SK-N-SH (cell line): ENCODE results near the gene RBM7. TPM values are rescaled to one million over a fixed set of nuclear protein-coding genes. Genes with fewer than 3 reads are reported as not detected.

Experiments
- CTCF ChIA-PET: fragments of 300-600, 350-600 bp; formaldehyde crosslinking; extraction: SDS; loops from one replicate; lab custom pipeline; 2021; lab: Yijun Ruan, JAX
- POLR2A ChIA-PET: fragments of 350-600 bp; sonication (Branson Sonifier 250); formaldehyde crosslinking; extraction: SDS; loops from one replicate; lab custom pipeline; 2020; ENCODE audit warnings: antibody characterized with exemption, inconsistent platforms; lab: Yijun Ruan, JAX
- DNase-seq: peaks from one replicate; pipeline ENCODE4 v3.0.0; 2012
- H2AFZ ChIP-seq: fragments of 200-600 bp; sonication (generic); 2 replicates; pipeline ENCODE4 v1.8.1; 2016; ENCODE audit warnings: antibody characterized with exemption, mild to moderate bottlenecking, low read depth
- H3F3A ChIP-seq: fragments of 200-600 bp; sonication (generic); replicated peaks from 2 replicates; pipeline ENCODE3; 2016; ENCODE audit warnings: antibody characterized with exemption, mild to moderate bottlenecking; ENCODE audit not compliant: insufficient read depth
- H3K27ac ChIP-seq, 2 experiments: fragments of 200-500 bp in 1 of 2; fragments of 200-600 bp in 1 of 2; sonication (Bioruptor generic) in 1 of 2; sonication (generic), shearing (Covaris generic) in 1 of 2; 2 replicates each; pipeline versions ENCODE4 v1.5.1 to v1.6.1; 2014 to 2016; ENCODE audit warnings: low read depth in 2 of 2, inconsistent platforms in 1 of 2, low read length in 1 of 2, mild to moderate bottlenecking in 1 of 2, mixed read lengths in 1 of 2
- H3K27me3 ChIP-seq: fragments of 200-600 bp; sonication (generic), shearing (Covaris generic); 2 replicates; pipeline ENCODE4 v1.6.1; 2016; ENCODE audit warnings: mixed run types; ENCODE audit not compliant: insufficient read depth
- H3K36me3 ChIP-seq, 2 experiments: fragments of 200-500 bp in 1 of 2; fragments of 200-600 bp in 1 of 2; sonication (Bioruptor generic) in 1 of 2; sonication (generic) in 1 of 2; replicated peaks in 1 of 2; 2 replicates each; pipeline versions ENCODE3 to v1.5.1; 2014 to 2016; ENCODE audit warnings: low read length in 1 of 2, mild to moderate bottlenecking in 1 of 2; ENCODE audit not compliant: insufficient read depth in 2 of 2, control insufficient read depth in 1 of 2
- H3K4me1 ChIP-seq, 2 experiments: fragments of 200-500 bp in 1 of 2; fragments of 200-600 bp in 1 of 2; sonication (Bioruptor generic) in 1 of 2; sonication (generic), shearing (Covaris generic) in 1 of 2; 2 replicates each; pipeline versions ENCODE4 v1.5.1 to v1.6.1; 2014 to 2016; ENCODE audit warnings: low read depth in 1 of 2, low read length in 1 of 2, mixed run types in 1 of 2; ENCODE audit not compliant: insufficient read depth in 2 of 2, control insufficient read depth in 1 of 2
- H3K4me2 ChIP-seq: fragments of 200-600 bp; sonication (generic), shearing (Covaris generic); 2 replicates; pipeline ENCODE4 v1.6.1; 2017; ENCODE audit warnings: mixed run types
- H3K4me3 ChIP-seq, 2 experiments: fragments of 200-500 bp in 1 of 2; fragments of 200-600 bp in 1 of 2; sonication (Bioruptor generic) in 1 of 2; sonication (generic), shearing (Covaris generic) in 1 of 2; 2 replicates each; pipeline versions ENCODE4 v1.5.1 to v1.8.1; 2014 to 2016; ENCODE audit warnings: low read depth in 2 of 2, inconsistent platforms in 1 of 2, low read length in 1 of 2, mild to moderate bottlenecking in 1 of 2, mixed read lengths in 1 of 2, moderate library complexity in 1 of 2
- H3K79me2 ChIP-seq: fragments of 200-600 bp; sonication (generic); 2 replicates; pipeline ENCODE4 v1.8.1; 2017; ENCODE audit warnings: mild to moderate bottlenecking; ENCODE audit not compliant: insufficient read depth
- H3K9ac ChIP-seq: fragments of 200-600 bp; sonication (generic); 2 replicates; pipeline ENCODE4 v1.6.1; 2017; ENCODE audit warnings: mixed run types
- H3K9me2 ChIP-seq: fragments of 200-600 bp; sonication (generic); 2 replicates; pipeline ENCODE4 v1.6.1; 2017; ENCODE audit warnings: mixed run types
- H3K9me3 ChIP-seq: fragments of 200-600 bp; sonication (generic); 2 replicates; pipeline ENCODE4 v1.6.1; 2017; ENCODE audit warnings: mixed run types, mild to moderate bottlenecking, moderate library complexity
- H4K20me1 ChIP-seq: fragments of 200-600 bp; sonication (generic); 2 replicates; pipeline ENCODE4 v1.6.1; 2017; ENCODE audit warnings: mild to moderate bottlenecking, mixed run types; ENCODE audit not compliant: insufficient read depth
- CHD2 ChIP-seq: fragments of 150-350 bp; IDR thresholded peaks from 2 replicates; pipeline ENCODE4 v1.6.1; 2018; ENCODE audit warnings: low read length; ENCODE audit not compliant: partially characterized antibody
- ELF1 ChIP-seq: IDR thresholded peaks from 2 replicates; pipeline ENCODE4 v1.4.0; 2012
- EP300 ChIP-seq, 2 experiments: IDR thresholded peaks; 2 replicates each; pipeline versions ENCODE4 v1.4.0 to v1.6.1; 2012; ENCODE audit warnings: borderline replicate concordance in 1 of 2, low read depth in 1 of 2, low read length in 1 of 2
- EZH2phosphoT487 ChIP-seq: fragments of 200-600 bp; sonication (generic); IDR thresholded peaks from 2 replicates; pipeline ENCODE4 v1.6.1; 2017; ENCODE audit warnings: low read depth, mixed run types, mild to moderate bottlenecking, antibody characterized with exemption, moderate library complexity, borderline replicate concordance
- FOSL2 ChIP-seq: IDR thresholded peaks from 2 replicates; pipeline ENCODE4 v1.4.0; 2012; ENCODE audit warnings: low read depth, mild to moderate bottlenecking, moderate library complexity, borderline replicate concordance
- FOXJ3 ChIP-seq: sonication (generic); formaldehyde crosslinking; IDR thresholded peaks from 2 replicates; pipeline ENCODE4 v1.5.1; 2020; ENCODE audit warnings: mild to moderate bottlenecking, missing genetic modification reagents
- JUND ChIP-seq: IDR thresholded peaks from 2 replicates; pipeline ENCODE4 v1.4.0; 2012
- MXI1 ChIP-seq: IDR thresholded peaks from 2 replicates; pipeline ENCODE4 v1.6.1; 2012; ENCODE audit warnings: mild to moderate bottlenecking, low read depth, low read length, improper control_type of control experiment
- NFIC ChIP-seq: IDR thresholded peaks from 2 replicates; pipeline ENCODE4 v1.4.0; 2012; ENCODE audit warnings: borderline replicate concordance
- POLR2AphosphoS5 ChIP-seq: IDR thresholded peaks from 2 replicates; pipeline ENCODE4 v1.6.1; 2012; ENCODE audit warnings: low read depth, low read length
- SIN3A ChIP-seq: IDR thresholded peaks from 2 replicates; pipeline ENCODE4 v1.6.1; 2012; ENCODE audit warnings: low read depth, mild to moderate bottlenecking, low read length, moderate library complexity, borderline replicate concordance
- SMC3 ChIP-seq: IDR thresholded peaks from 2 replicates; pipeline ENCODE4 v1.6.1; 2012; ENCODE audit warnings: low read depth, low read length, improper control_type of control experiment
- TCF12 ChIP-seq: IDR thresholded peaks from 2 replicates; pipeline ENCODE4 v1.4.0; 2012
- TEAD4 ChIP-seq: IDR thresholded peaks from 2 replicates; pipeline ENCODE4 v1.4.0; 2012; ENCODE audit warnings: mild to moderate bottlenecking, borderline replicate concordance; ENCODE audit not compliant: insufficient read depth
- YY1 ChIP-seq: IDR thresholded peaks from 2 replicates; pipeline ENCODE4 v1.4.0; 2012; ENCODE audit warnings: low read depth, mild to moderate bottlenecking
- WGBS: methylation state at CpG from one replicate; pipeline ENCODE4 v1.1.6; 2017; ENCODE audit warnings: low lambda C conversion rate; 5-methylcytosine and 5-hydroxymethylcytosine counted together
- polyA plus RNA-seq, 3 experiments: library from polyadenylated mRNA; depleted of rRNA; stranded (reverse); fragments of >200 nt; gene quantifications; 2 replicates each; pipeline ENCODE4 v1.2.3, GENCODE V29; 2012
- TF ChIP-seq, protein P1 (sequence below): IDR thresholded peaks from 2 replicates; pipeline ENCODE4; 2012
- TF ChIP-seq, protein P2 (sequence below): IDR thresholded peaks from 2 replicates; pipeline ENCODE4 v1.6.1; 2012; ENCODE audit warnings: mild to moderate bottlenecking, low read depth, low read length, moderate library complexity
- TF ChIP-seq, protein P3 (sequence below): fragments of 200-600 bp; sonication (generic); IDR thresholded peaks from 2 replicates; pipeline ENCODE4 v1.6.1; 2017; ENCODE audit warnings: antibody characterized with exemption, mild to moderate bottlenecking, moderate library complexity
- TF ChIP-seq, protein P4 (sequence below): IDR thresholded peaks from 2 replicates; pipeline ENCODE4 v1.4.0; 2012; ENCODE audit warnings: low read depth
- TF ChIP-seq, protein P5 (sequence below): IDR thresholded peaks from 2 replicates; pipeline ENCODE4 v1.4.0; 2012; ENCODE audit warnings: low read depth, borderline replicate concordance

Gene RBM7
- polyA plus RNA-seq, 1 of the 3 experiments (the other 2 are of a cell fraction), result 19.5 TPM

DNA sequence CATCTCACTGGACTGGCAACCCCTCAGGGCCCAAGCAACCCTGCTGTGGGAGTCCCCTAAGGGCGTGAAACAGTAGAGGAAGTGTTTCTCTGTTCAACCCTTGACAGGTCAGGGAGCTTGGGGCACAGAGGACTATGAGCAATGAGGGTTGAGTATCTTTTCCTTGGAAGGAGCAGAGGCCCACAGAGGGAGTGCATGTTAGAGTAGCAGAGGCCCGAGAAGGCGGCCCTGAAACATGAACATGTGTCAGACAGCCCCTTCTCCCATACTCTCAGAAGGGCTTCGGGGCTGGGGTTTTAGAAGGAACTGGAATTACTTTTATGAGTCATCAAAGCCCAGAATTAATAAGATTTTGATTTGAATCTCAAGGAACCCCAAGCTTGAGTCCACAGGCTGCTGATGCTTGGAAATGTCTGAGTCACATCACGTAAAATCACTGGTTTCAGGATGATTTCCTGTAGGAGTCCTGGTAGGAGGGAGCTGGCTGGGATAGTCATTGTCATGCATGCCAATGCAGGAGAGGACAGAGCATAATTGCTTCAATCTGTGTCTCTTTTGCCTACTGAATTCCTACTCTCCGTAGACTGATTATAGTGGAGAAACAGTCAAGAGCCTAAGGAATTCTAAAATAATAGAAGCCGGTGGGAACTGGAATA is 22.7 kb upstream of the RBM7 start:
- no peaks in the 10 kb centered on the region for H3K79me2 ChIP-seq
- peak overlapping the region; percentile 77 for H2AFZ ChIP-seq
- H3K36me3 ChIP-seq, result no peaks in the 10 kb centered on the region
- H3K27me3 ChIP-seq, result no peaks in the 10 kb centered on the region
- H3K9me2 ChIP-seq, result no peaks in the 10 kb centered on the region
- no peak for TF ChIP-seq YY1
- peak; percentile 45 for TF ChIP-seq NFIC
- TF ChIP-seq, protein P1, sequence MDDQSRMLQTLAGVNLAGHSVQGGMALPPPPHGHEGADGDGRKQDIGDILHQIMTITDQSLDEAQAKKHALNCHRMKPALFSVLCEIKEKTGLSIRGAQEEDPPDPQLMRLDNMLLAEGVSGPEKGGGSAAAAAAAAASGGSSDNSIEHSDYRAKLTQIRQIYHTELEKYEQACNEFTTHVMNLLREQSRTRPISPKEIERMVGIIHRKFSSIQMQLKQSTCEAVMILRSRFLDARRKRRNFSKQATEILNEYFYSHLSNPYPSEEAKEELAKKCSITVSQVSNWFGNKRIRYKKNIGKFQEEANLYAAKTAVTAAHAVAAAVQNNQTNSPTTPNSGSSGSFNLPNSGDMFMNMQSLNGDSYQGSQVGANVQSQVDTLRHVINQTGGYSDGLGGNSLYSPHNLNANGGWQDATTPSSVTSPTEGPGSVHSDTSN, result peak; percentile 44
- TF ChIP-seq, protein P2, sequence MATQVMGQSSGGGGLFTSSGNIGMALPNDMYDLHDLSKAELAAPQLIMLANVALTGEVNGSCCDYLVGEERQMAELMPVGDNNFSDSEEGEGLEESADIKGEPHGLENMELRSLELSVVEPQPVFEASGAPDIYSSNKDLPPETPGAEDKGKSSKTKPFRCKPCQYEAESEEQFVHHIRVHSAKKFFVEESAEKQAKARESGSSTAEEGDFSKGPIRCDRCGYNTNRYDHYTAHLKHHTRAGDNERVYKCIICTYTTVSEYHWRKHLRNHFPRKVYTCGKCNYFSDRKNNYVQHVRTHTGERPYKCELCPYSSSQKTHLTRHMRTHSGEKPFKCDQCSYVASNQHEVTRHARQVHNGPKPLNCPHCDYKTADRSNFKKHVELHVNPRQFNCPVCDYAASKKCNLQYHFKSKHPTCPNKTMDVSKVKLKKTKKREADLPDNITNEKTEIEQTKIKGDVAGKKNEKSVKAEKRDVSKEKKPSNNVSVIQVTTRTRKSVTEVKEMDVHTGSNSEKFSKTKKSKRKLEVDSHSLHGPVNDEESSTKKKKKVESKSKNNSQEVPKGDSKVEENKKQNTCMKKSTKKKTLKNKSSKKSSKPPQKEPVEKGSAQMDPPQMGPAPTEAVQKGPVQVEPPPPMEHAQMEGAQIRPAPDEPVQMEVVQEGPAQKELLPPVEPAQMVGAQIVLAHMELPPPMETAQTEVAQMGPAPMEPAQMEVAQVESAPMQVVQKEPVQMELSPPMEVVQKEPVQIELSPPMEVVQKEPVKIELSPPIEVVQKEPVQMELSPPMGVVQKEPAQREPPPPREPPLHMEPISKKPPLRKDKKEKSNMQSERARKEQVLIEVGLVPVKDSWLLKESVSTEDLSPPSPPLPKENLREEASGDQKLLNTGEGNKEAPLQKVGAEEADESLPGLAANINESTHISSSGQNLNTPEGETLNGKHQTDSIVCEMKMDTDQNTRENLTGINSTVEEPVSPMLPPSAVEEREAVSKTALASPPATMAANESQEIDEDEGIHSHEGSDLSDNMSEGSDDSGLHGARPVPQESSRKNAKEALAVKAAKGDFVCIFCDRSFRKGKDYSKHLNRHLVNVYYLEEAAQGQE, result no peak
- TF ChIP-seq, protein P3, sequence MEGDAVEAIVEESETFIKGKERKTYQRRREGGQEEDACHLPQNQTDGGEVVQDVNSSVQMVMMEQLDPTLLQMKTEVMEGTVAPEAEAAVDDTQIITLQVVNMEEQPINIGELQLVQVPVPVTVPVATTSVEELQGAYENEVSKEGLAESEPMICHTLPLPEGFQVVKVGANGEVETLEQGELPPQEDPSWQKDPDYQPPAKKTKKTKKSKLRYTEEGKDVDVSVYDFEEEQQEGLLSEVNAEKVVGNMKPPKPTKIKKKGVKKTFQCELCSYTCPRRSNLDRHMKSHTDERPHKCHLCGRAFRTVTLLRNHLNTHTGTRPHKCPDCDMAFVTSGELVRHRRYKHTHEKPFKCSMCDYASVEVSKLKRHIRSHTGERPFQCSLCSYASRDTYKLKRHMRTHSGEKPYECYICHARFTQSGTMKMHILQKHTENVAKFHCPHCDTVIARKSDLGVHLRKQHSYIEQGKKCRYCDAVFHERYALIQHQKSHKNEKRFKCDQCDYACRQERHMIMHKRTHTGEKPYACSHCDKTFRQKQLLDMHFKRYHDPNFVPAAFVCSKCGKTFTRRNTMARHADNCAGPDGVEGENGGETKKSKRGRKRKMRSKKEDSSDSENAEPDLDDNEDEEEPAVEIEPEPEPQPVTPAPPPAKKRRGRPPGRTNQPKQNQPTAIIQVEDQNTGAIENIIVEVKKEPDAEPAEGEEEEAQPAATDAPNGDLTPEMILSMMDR, result no peak
- no peak for TF ChIP-seq SIN3A
- no peak for TF ChIP-seq CHD2
- peak; percentile 41 for TF ChIP-seq JUND
- TF ChIP-seq MXI1, result no peak
- TF ChIP-seq, protein P4, sequence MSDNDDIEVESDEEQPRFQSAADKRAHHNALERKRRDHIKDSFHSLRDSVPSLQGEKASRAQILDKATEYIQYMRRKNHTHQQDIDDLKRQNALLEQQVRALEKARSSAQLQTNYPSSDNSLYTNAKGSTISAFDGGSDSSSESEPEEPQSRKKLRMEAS, result no peak
- TF ChIP-seq POLR2AphosphoS5, result no peak
- TF ChIP-seq TEAD4, result peak; percentile 23; the same call in 1 of the 2 replicates
- TF ChIP-seq ELF1, result 0 out of 2 replicates have a peak, but pooled peaks have one; percentile 17
- TF ChIP-seq, protein P5, sequence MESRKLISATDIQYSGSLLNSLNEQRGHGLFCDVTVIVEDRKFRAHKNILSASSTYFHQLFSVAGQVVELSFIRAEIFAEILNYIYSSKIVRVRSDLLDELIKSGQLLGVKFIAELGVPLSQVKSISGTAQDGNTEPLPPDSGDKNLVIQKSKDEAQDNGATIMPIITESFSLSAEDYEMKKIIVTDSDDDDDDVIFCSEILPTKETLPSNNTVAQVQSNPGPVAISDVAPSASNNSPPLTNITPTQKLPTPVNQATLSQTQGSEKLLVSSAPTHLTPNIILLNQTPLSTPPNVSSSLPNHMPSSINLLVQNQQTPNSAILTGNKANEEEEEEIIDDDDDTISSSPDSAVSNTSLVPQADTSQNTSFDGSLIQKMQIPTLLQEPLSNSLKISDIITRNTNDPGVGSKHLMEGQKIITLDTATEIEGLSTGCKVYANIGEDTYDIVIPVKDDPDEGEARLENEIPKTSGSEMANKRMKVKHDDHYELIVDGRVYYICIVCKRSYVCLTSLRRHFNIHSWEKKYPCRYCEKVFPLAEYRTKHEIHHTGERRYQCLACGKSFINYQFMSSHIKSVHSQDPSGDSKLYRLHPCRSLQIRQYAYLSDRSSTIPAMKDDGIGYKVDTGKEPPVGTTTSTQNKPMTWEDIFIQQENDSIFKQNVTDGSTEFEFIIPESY, result 0 out of 2 replicates have a peak, but pooled peaks have one; percentile 16
- TF ChIP-seq TCF12, result peak; percentile 82
- TF ChIP-seq EZH2phosphoT487, result no peak
- TF ChIP-seq FOSL2, result peak; percentile 57
- no peak for TF ChIP-seq FOXJ3 (CRISPR knock-in tag)
- TF ChIP-seq SMC3, result no peak
- no peak; a peak in 1 of 4 replicates for TF ChIP-seq EP300 (IDR thresholded peaks at IDR 0.05; ENCODE audit: borderline replicate concordance in 1 of 2, low read depth in 1 of 2, low read length in 1 of 2)
- H3F3A ChIP-seq, result peaks cover 21% of the 10 kb centered on the region
- H3K4me2 ChIP-seq, result peak overlapping the region; percentile 65
- peak overlapping the region; percentile 11 to 89; a peak in 3 of 4 replicates for H3K27ac ChIP-seq
- H4K20me1 ChIP-seq, result no peaks in the 10 kb centered on the region
- CTCF ChIA-PET, result interaction anchor here (0.7 to 2.1 kb wide), 2 partner anchors 11 to 37 kb away, joined by 3 to 6 read pairs; no protein-coding TSS in a partner anchor
- H3K4me3 ChIP-seq, result no peak overlapping the region
- no peak for DNase-seq
- POLR2A ChIA-PET, result no interaction called here
- peak overlapping the region; percentile 37; the same call in 1 of the 2 replicates for H3K9ac ChIP-seq
- H3K4me1 ChIP-seq, result peaks cover 9% of the 10 kb centered on the region in 2 experiments
- H3K9me3 ChIP-seq, result no peaks in the 10 kb centered on the region
- 28% methylated on average over 5 of the region's 7 CpGs for WGBS
